ENCODE results near the gene CHRNA3.

DNA sequence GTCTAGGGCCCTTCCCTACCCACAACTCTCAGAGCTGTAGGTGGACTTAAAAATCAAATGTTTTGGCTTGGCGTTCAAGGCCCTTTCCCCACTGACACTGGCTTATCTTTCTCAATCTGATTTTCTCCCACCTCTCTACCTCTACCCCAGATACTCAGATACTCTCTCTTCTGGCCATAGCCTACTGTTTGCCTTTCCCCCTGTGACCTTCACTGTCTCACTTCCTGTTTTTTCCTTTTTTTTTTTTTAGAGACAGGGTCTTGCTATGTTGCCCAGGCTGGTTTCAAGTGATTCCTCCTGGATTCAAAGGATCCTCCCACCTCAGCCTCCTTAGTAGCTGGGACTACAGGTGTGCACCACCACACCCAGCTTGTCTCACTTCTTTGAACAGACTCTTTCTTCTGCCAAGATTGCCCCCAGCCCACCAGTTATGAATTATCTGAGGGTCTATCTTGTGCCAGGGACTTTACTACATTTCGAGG, 15.6 kb upstream of the CHRNA3 start:
- TF ChIP-seq, protein P1, sequence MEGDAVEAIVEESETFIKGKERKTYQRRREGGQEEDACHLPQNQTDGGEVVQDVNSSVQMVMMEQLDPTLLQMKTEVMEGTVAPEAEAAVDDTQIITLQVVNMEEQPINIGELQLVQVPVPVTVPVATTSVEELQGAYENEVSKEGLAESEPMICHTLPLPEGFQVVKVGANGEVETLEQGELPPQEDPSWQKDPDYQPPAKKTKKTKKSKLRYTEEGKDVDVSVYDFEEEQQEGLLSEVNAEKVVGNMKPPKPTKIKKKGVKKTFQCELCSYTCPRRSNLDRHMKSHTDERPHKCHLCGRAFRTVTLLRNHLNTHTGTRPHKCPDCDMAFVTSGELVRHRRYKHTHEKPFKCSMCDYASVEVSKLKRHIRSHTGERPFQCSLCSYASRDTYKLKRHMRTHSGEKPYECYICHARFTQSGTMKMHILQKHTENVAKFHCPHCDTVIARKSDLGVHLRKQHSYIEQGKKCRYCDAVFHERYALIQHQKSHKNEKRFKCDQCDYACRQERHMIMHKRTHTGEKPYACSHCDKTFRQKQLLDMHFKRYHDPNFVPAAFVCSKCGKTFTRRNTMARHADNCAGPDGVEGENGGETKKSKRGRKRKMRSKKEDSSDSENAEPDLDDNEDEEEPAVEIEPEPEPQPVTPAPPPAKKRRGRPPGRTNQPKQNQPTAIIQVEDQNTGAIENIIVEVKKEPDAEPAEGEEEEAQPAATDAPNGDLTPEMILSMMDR (IDR thresholded peaks at IDR 0.05) = no peak
- TF ChIP-seq ZFX (IDR thresholded peaks at IDR 0.05; ENCODE audit: borderline replicate concordance) = no peak
